Adipocyte (in vitro differentiated cells): ENCODE measurements around the gene RPS6KA5.

Experiments used
- DNase-seq: peaks from one replicate; pipeline ENCODE4 v3.0.0-alpha.2; 2015; ENCODE audit warnings: low read depth
- H3K27me3 ChIP-seq: replicated peaks from 2 replicates; pipeline ENCODE4 v1.7.0; 2013; ENCODE audit warnings: mild to moderate bottlenecking, low read length, moderate library complexity; ENCODE audit not compliant: control insufficient read depth, insufficient read depth
- H3K36me3 ChIP-seq: 2 replicates; pipeline ENCODE4 v1.7.0; 2013; ENCODE audit warnings: low read length, mild to moderate bottlenecking, moderate library complexity; ENCODE audit not compliant: control insufficient read depth, insufficient read depth, severe bottlenecking
- H3K4me1 ChIP-seq: 2 replicates; pipeline ENCODE4 v1.7.0; 2013; ENCODE audit warnings: mild to moderate bottlenecking, low read length, moderate library complexity; ENCODE audit not compliant: control insufficient read depth, insufficient read depth
- H3K4me3 ChIP-seq: 2 replicates; pipeline ENCODE4 v1.7.0; 2013; ENCODE audit warnings: mild to moderate bottlenecking, low read length, moderate library complexity
- H3K9ac ChIP-seq: 2 replicates; pipeline ENCODE4 v1.7.0; 2013; ENCODE audit warnings: mild to moderate bottlenecking, low read length, moderate library complexity
- H3K9me3 ChIP-seq: 2 replicates; pipeline ENCODE4 v1.7.0; 2013; ENCODE audit warnings: mild to moderate bottlenecking, low read length, moderate library complexity; ENCODE audit not compliant: control insufficient read depth

The RPS6KA5 gene

GRCh38 chr14:90936757-90937440 lies 123.5 kb downstream of the RPS6KA5 start:
- no peaks in the 10 kb centered on the region for H3K36me3 ChIP-seq
- peaks cover 16% of the 10 kb centered on the region for H3K9me3 ChIP-seq
- no peak for DNase-seq
- no peaks in the 10 kb centered on the region for H3K4me1 ChIP-seq
- no peak overlapping the region for H3K9ac ChIP-seq
- H3K27me3 ChIP-seq, result no peaks in the 10 kb centered on the region
- no peak overlapping the region for H3K4me3 ChIP-seq

- no peaks in the 10 kb centered on the region for H3K9me3 ChIP-seq
- no peaks in the 10 kb centered on the region for H3K27me3 ChIP-seq
- no peaks in the 10 kb centered on the region for H3K36me3 ChIP-seq
- no peak overlapping the region for H3K9ac ChIP-seq
- H3K4me1 ChIP-seq, result peaks cover 12% of the 10 kb centered on the region
- peak overlapping the region; percentile 6 for H3K4me3 ChIP-seq
- peak; percentile 73 for DNase-seq
Measured at GRCh38 chr14:90924621-90925340, 135.7 kb downstream of the RPS6KA5 start.

GRCh38 chr14:90922141-90922540 lies 138.3 kb downstream of the RPS6KA5 start:
- Histone ChIP-seq H3K36me3 (no peaks in the 10 kb centered on the region), H3K9ac (no peak overlapping the region), H3K27me3 (no peaks in the 10 kb centered on the region), H3K4me3 (no peak overlapping the region), H3K9me3 (no peaks in the 10 kb centered on the region), H3K4me1 (peaks cover 12% of the 10 kb centered on the region)
- no peak for DNase-seq

- Histone ChIP-seq H3K4me1 (peaks cover 3% of the 10 kb centered on the region), H3K36me3 (no peaks in the 10 kb centered on the region), H3K27me3 (no peaks in the 10 kb centered on the region), H3K4me3 (no peak overlapping the region), H3K9ac (no peak overlapping the region), H3K9me3 (no peaks in the 10 kb centered on the region)
- peak; percentile 60 for DNase-seq
Measured at GRCh38 chr14:90911121-90911520, 149.3 kb downstream of the RPS6KA5 start.

GRCh38 chr14:90907178-90907577 lies 153.3 kb downstream of the RPS6KA5 start:
- no peaks in the 10 kb centered on the region for H3K4me1 ChIP-seq
- H3K9me3 ChIP-seq, result no peaks in the 10 kb centered on the region
- H3K36me3 ChIP-seq, result no peaks in the 10 kb centered on the region
- no peaks in the 10 kb centered on the region for H3K27me3 ChIP-seq
- no peak for DNase-seq
- H3K4me3 ChIP-seq, result no peak overlapping the region
- H3K9ac ChIP-seq, result no peak overlapping the region

GRCh38 chr14:90905531-90905930 lies 154.9 kb downstream of the RPS6KA5 start:
- no peak for DNase-seq
- no peaks in the 10 kb centered on the region for H3K4me1 ChIP-seq
- H3K9ac ChIP-seq, result no peak overlapping the region
- no peak overlapping the region for H3K4me3 ChIP-seq
- no peaks in the 10 kb centered on the region for H3K36me3 ChIP-seq
- no peaks in the 10 kb centered on the region for H3K9me3 ChIP-seq
- H3K27me3 ChIP-seq, result no peaks in the 10 kb centered on the region

- H3K4me3 ChIP-seq, result no peak overlapping the region
- H3K9ac ChIP-seq, result no peak overlapping the region
- H3K9me3 ChIP-seq, result no peaks in the 10 kb centered on the region
- DNase-seq, result peak; percentile 81
- H3K36me3 ChIP-seq, result no peaks in the 10 kb centered on the region
- no peaks in the 10 kb centered on the region for H3K4me1 ChIP-seq
- no peaks in the 10 kb centered on the region for H3K27me3 ChIP-seq
Measured at GRCh38 chr14:90903101-90903500, 157.3 kb downstream of the RPS6KA5 start.

- H3K27me3 ChIP-seq, result no peaks in the 10 kb centered on the region
- peak; percentile 40 for DNase-seq
- no peak overlapping the region for H3K9ac ChIP-seq
- no peaks in the 10 kb centered on the region for H3K4me1 ChIP-seq
- no peaks in the 10 kb centered on the region for H3K36me3 ChIP-seq
- no peak overlapping the region for H3K4me3 ChIP-seq
- H3K9me3 ChIP-seq, result no peaks in the 10 kb centered on the region
Measured at GRCh38 chr14:90900476-90901083, 159.9 kb downstream of the RPS6KA5 start.

- Histone ChIP-seq H3K4me1 (no peaks in the 10 kb centered on the region), H3K9ac (no peak overlapping the region), H3K4me3 (no peak overlapping the region), H3K9me3 (no peaks in the 10 kb centered on the region), H3K27me3 (no peaks in the 10 kb centered on the region), H3K36me3 (no peaks in the 10 kb centered on the region)
- no peak for DNase-seq
Measured at GRCh38 chr14:90897022-90897421, 163.4 kb downstream of the RPS6KA5 start.

GRCh38 chr14:90894241-90894640 lies 166.2 kb downstream of the RPS6KA5 start:
- Histone ChIP-seq H3K9me3 (no peaks in the 10 kb centered on the region), H3K27me3 (no peaks in the 10 kb centered on the region), H3K9ac (no peak overlapping the region), H3K4me1 (no peaks in the 10 kb centered on the region), H3K4me3 (no peak overlapping the region), H3K36me3 (no peaks in the 10 kb centered on the region)
- no peak for DNase-seq

- no peak for DNase-seq
Measured at GRCh38 chr14:90893510-90893909, 166.9 kb downstream of the RPS6KA5 start.

More at GRCh38 chr14:90893510-90893909, 166.9 kb downstream of the RPS6KA5 start:
- Histone ChIP-seq H3K4me3 (no peak overlapping the region), H3K36me3 (no peaks in the 10 kb centered on the region), H3K9ac (no peak overlapping the region), H3K9me3 (no peaks in the 10 kb centered on the region), H3K27me3 (no peaks in the 10 kb centered on the region), H3K4me1 (no peaks in the 10 kb centered on the region)
